Erythroblast (primary cell): Measurements from ENCODE around the gene LANCL3.

Source experiments
- DNase-seq, 2 experiments: peaks; one replicate each; lab custom pipeline; 2025; lab: John Stamatoyannopoulos, UW
- GATA1 ChIP-seq: IDR thresholded peaks from 2 replicates; pipeline ENCODE4 v1.6.1; 2011; ENCODE audit warnings: low read depth, mild to moderate bottlenecking, control low read depth, low read length, moderate library complexity
- POLR2A ChIP-seq: IDR thresholded peaks from 2 replicates; pipeline ENCODE4 v1.6.1; 2011; ENCODE audit warnings: mild to moderate bottlenecking, low read length

Gene LANCL3

DNA sequence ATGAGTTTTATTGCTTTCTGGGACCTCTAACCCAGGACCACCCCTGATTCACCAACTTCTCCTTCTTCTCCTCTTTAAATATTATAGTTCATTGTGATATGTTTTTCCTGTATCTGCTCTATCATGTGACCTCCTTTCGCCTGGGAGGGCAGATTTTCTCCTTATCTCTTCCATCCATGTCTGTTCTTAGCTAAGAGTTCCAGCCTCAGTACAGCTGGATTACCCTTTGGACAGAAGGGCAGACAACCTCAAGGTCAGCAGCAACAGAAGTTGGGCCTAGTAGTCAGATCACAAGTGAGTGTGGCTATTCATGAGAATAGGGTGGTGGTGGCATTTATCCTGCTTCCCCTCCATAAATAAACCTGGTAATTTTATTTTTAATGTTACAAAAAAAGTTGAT, 108.4 kb downstream of the LANCL3 start:
- DNase-seq, result peak; percentile 81 to 93
- peak; percentile 47 for TF ChIP-seq POLR2A
- TF ChIP-seq GATA1, result peak; percentile 23

DNA sequence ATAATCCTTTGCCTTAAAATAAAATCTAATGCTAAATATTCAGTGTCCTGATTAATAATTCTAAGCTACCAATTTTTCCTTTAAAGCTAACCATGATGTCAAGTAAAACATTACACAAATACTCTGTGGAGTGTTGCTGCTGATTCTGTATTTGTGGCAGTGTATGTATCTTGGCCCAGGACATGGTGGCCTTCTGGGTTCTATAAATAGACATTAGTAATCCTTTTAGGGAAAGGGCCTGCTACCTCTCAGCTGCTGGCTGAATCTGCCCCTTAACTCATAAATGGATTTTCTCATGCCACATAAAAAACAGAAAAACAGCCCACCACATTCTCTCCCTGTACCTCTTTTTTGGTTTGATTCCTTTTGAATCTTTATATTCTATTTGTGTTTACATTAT, 113.0 kb downstream of the LANCL3 start:
- TF ChIP-seq POLR2A (no peak), GATA1 (no peak)

DNA sequence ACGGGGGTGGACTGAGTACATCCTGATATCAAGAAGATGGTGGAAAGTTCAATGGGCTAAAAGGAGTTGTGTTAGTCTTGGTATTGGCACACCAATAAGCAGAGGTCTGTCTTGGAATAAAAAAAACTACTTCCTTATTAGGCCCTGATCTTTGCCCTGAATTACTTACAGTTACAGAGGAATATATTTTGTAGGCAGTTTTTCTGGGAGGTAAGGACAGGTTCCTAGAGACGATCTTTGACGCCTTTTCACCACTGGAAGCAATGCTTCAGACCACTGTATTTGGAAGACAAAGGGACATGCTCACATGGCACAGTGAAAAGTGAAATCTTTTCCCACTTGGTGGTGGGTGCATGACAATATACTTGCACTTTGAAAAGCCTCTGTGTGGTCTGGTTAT, 113.5 kb downstream of the LANCL3 start:
- DNase-seq, result peak; percentile 48 to 50
- TF ChIP-seq POLR2A, result no peak

More for the DNA sequence above, 113.0 kb downstream of the LANCL3 start:
- DNase-seq, result peak; percentile 29 to 42

DNA sequence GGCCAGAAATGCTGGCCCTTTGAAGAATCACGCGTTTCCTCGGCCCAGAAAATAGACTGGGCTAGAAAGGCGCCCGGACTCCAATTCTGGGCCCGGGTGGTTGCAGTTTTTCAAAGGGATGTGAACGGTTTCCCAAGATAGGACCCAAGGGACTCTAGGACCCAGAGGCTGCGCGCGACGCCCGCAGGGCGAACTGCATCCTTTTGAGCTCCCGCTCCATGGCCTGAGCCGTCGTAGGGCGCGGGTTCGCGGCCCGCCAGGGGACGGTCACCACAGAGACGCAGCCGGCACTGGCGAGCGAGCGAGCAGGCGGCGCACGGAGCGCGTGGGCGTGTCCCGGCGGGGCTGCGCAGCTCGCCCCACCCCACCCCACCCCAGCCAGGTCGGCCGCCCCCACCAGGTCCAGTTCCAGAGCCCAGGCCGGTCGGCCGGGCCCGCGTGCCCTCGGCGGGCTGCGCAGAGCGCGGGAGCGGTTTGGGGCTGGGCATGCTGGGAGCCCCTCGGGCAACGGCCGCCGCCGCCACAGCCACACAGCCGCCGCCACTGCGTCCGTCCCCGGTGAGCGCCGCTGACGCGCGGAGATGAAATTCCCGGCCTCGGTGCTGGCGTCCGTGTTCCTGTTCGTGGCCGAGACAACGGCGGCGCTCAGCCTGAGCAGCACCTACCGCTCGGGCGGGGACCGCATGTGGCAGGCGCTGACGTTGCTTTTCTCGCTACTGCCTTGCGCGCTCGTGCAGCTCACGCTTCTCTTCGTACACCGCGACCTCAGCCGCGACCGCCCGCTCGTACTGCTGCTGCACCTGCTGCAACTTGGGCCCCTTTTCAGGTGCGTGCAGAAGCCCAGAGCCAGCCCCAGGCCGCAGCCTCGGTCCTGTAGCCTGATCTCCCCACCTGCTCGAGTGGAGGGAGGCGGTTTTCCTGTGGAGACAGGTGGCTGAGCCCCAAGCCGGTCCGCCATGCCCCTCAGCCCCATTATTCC, 114.2 kb downstream of the LANCL3 start, which contains the start of gene XK:
Gene XK (plus strand): TSS at position 411 of the 979 bp plus-strand sequence. CDS start 171 bp downstream, at position 582.
- TF ChIP-seq GATA1 (no peak), POLR2A (peak; percentile 88)
- DNase-seq, result peak; percentile 88

DNA sequence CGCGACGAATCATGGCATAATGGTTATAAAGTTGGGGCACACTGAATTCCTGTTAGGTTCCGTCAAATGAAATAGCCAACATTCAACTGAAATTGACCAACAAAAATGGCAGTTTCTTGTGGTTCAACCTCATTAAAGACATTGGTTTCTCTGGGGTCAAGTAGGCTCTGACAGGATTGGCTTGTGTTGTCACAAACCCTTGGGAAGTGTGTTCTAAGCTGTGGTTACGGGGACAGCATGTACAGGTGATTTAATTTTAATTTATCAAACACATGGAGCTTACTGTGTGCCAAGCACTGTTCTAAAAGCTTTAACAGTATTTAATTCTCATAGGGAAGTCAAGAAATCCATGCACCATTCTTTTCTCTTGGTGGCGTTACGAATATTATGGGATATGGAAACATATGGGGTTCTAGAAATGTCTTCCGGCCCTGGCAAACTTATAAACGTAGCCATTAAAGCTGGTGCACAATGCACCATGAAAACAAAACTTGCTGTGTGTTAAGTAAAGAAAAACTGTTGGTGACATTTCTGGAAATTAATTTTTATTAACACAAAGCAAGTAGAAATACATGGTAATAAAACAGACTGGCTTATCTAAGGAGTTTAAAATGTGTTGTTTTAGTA, 115.0 kb downstream of the LANCL3 start:
- TF ChIP-seq GATA1, result no peak
- no peak for TF ChIP-seq POLR2A
- DNase-seq, result peak; percentile 62 to 63

DNA sequence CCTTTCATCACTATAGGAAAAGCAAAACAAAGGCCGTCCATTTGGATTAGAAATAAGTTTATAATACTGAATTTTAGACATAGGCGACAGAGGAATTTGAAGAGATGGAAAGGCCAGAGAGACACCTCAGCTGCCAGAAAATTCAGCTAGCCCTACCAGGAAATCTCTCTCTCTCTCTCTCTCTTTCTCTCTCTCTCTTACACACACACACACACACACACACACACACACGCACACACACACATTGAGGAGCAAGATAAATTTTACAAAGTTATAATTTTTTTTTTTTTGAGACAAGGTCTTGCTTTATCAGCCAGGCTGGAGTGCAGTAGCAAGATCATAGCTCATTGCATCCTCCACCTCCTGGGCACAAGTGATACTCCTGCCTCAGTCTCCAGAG, 115.5 kb downstream of the LANCL3 start:
- no peak for TF ChIP-seq POLR2A
- TF ChIP-seq GATA1, result no peak
- DNase-seq, result peak; percentile 58 to 71

DNA sequence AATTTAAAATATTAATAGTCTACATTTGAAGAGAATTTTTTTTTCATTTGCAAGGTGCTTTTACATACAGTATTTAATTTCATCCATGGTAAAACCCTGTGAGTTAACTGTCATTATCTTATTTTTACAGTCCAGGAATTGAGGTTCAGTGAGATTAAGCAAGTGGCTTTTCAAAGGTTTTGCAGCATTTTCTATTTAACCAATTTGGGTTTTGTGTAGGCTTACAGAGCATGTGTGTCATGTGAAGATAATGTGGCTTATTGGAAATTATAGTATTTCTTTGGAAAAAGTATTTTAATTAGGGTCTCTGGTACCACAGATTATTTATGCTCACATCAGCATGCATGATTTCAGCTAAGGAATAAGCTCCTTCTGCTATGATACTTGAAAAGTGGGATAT, 118.7 kb downstream of the LANCL3 start:
- DNase-seq, result peak; percentile 35 to 66
- TF ChIP-seq POLR2A, result no peak
- no peak for TF ChIP-seq GATA1

DNA sequence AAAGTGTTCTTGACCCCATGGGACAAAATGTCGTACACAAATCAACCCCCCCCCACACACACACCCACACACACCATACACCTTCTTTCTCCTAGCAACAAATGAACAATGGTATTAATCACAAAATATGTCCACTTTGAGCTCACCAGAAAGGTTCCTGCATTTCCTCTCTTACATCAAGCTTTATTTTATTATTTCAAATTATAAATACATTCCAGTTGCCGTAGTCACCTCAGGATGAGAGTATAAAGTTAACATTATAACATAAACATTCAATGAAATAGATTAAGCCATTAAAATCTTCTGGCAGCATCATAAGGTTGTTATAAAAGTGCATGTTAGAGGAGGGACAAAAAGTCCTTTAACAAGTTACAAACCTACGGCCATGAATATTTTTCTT, 121.5 kb downstream of the LANCL3 start:
- DNase-seq, result no peak
- TF ChIP-seq POLR2A, result no peak
- no peak for TF ChIP-seq GATA1

DNA sequence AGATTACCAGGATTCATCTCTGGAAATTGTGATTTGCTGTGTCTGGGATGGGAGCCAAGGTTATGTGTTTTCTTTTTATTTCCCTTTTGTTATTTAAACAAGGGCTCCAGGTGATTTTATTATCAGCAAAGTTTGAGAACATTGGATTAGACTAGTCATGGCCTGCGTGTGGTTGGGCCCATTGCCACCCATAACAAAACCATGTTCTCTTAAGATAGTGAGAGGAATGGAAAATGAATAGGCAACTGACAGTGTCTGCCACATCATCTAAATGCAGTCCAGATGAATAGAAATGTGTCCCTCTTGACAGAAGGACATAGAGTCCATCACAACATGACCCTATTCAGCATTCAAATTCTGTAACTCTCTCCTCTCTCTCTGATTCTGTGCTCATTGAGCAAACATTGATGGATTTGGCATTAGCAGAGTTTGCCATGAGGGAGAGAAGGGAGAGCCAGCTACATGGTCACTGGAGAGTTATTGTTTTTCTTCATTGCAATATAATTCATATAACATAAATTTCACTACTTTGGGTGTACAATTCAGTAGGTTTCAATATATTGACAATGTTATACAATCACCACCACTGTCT, 125.8 kb downstream of the LANCL3 start:
- no peak for DNase-seq
- TF ChIP-seq POLR2A (no peak), GATA1 (no peak)

DNA sequence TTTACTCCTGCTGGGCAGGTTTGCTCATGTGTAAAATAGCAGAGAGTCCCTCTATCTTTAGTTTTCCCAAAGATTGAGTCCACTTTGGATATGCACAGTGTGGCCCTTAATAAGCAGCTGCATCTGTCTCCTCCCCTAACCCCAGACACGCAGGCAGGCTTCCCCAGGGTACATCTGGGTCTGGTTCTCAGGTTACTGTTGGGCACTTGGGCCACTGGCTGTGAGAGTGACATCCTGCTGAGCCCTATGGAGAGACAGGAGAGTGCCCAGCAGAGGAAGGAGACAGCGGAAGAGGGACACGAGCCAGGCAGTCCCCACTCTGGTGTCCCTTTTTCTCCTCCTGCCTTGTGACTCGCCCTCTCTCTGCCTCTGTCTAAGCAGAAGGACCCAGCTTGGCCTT, 130.1 kb downstream of the LANCL3 start:
- TF ChIP-seq GATA1, result no peak
- TF ChIP-seq POLR2A, result no peak
- DNase-seq, result no peak

DNA sequence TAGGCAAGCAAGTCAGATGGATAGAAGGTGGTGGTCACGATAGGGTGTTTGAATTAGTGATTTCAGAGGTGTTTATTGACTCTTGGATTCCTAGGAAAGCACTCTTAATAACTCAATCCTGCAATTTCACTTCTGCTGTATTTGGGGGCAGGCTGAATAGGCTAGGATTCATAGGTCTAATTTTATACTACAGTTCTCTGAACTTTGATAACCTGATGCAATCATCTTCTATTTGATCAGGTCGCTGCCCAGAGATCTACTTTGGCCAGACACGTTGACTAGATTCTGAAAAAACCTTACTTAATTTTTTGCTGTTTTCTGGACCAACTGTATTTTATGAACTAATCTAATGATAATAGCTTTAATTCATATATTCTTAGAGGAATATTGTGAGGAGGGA, 140.5 kb downstream of the LANCL3 start:
- no peak for TF ChIP-seq POLR2A
- TF ChIP-seq GATA1, result no peak

DNA sequence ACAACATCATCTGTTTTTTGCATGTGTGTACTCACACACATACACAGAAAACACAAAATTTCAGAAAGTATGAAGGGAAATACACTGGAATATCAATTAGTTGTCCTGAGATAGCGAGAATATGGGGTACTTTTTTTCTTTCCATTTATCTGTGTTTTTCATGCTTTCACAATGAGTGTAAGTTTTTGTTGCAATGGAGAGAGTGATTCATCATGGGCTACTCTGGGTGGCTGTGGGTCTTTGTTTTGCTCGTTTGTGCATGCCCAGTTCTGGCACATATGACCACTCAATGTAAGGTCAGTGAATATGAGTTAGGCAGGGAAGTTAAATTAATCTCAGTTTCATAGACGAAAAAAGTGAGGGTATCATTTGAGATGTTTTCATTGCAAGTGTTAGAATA, 141.0 kb downstream of the LANCL3 start:
- DNase-seq, result no peak
- TF ChIP-seq GATA1 (no peak), POLR2A (no peak)

More for the DNA sequence above, 140.5 kb downstream of the LANCL3 start:
- no peak for DNase-seq

DNA sequence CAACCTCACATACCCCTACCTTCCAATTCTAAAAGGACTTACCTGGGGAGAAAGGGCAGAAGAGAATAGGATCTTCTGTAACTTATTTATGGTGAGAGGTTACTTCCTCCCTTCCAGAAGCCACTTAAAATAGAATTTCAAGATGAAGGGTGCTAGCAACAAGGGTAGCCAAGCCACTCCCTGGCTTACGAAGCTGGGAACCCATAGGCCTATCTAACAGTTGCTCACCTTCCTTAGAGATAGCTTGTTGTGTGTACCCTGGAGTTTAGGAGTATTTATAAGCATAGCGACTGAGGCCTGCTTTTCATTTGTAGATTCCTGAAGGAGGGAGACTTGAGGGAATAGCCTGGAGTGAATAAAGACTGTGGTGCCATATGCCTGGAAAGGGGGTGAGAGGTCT, 143.0 kb downstream of the LANCL3 start:
- TF ChIP-seq POLR2A (no peak), GATA1 (no peak)
- no peak for DNase-seq

DNA sequence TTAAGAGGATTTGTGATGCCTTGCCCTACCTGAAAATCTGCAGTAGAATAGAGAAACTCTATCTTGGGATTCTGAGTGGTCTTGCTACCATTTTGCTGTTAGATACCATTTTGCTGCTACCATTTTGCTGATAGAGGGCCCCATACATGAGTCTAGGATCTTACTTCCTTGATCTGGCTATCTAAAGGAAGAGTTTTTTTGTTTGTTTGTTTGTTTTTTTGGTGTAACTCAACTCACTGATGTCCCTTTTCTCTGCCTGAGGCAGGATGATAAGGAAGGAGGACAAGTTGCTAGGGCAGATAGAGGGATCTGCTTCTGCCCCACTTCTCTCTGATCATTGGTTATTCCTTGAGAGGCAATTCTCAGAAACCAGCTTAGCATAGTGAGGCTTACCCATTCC, 145.1 kb downstream of the LANCL3 start:
- TF ChIP-seq GATA1 (peak; percentile 18), POLR2A (no peak)
- DNase-seq, result peak; percentile 74 to 87
